ENCODE results near the gene ARMH4. TPM values are rescaled to one million over a fixed set of nuclear protein-coding genes. Genes with fewer than 3 reads are reported as not detected.

ARMH4 gene, protein sequence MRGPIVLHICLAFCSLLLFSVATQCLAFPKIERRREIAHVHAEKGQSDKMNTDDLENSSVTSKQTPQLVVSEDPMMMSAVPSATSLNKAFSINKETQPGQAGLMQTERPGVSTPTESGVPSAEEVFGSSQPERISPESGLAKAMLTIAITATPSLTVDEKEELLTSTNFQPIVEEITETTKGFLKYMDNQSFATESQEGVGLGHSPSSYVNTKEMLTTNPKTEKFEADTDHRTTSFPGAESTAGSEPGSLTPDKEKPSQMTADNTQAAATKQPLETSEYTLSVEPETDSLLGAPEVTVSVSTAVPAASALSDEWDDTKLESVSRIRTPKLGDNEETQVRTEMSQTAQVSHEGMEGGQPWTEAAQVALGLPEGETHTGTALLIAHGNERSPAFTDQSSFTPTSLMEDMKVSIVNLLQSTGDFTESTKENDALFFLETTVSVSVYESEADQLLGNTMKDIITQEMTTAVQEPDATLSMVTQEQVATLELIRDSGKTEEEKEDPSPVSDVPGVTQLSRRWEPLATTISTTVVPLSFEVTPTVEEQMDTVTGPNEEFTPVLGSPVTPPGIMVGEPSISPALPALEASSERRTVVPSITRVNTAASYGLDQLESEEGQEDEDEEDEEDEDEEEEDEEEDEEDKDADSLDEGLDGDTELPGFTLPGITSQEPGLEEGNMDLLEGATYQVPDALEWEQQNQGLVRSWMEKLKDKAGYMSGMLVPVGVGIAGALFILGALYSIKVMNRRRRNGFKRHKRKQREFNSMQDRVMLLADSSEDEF
- 0.59 and 1.8 TPM in 2 replicates for total RNA-seq

DNA sequence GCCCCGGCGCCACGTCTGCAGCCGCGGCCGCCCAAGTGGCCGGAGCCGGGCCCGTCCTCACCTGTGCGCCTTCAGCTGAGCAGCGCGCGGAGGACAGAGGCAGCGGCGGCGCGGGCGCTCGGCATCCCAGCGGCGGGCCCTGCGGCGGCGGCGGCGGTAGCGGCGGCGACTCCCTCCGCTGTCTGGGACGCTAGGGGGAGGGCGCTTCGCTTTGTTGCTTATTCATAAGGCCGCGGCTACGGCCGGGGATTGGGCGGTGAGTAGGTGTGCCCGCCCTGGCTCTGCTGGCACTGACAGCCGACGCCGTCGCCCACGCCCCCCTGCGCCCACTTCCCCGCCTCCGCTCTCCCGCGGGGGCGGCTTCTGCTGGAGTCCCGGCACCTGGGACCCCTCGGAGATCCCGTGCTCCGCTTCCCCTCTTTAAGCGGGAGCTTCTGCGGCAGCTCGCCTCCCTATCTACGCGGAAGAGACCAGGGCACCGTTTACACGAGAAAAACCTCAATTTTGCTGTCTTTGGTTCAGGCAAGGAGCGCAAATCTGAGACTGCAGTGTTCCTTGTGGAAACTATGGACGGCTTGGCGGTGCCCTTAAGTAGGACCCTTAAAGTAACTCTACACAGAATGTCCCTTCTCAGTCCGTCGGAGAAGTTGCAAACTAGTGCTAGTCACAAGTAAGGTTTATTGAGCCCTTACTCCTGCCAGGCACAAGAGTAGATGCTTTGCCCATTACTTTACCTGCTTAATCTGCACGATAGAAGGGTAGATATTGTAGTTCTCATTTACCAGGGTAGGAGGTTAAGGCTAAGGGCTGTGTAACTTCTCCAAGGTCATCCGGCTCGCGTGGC is at the start of gene ARMH4:
TSS of gene ARMH4 (minus strand) at position 200 of the 844 bp plus-strand sequence. CDS start 12,855 bp downstream, outside the sequence.

DNA sequence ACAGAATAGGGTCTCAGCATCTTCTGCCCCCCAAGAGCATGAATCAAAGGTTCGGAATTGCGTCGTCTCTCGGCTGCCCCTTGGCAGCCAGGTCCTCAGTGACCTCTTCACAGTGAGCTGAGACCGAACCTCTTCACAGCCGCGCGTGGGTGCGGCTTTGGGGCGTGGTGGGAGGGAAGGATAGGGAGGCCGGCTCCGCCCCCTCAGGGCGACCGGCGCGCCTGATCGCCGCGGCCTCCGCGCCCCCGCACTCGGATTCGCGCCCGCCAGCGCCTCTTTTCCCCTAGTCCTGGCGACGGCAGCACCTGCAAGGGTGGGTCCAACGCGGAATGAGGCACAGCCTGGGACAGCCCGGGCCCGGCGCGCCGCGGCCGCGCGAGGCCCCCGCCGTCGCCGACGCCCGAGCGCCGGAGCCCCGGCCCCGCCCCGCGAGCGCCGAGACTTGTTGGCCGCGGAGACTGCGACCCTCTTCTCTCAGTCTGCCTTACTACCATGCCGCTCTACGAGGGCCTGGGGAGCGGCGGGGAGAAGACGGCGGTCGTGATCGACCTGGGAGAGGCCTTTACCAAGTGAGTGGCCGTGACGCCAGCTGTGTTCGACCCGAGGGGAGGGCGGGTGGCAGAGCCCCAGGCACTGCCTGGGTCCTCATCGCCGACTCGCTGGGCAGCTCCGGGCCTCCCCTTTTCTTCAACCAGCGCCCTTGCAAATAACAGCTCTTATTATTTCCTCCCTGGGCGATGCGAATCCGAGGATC is 47.9 kb upstream of the ARMH4 start, which contains the start of gene ACTR10:
TSS of gene ACTR10 (plus strand) at position 424 of the 754 bp plus-strand sequence. CDS start at position 493, 69 bp downstream.

Other genes with a start within 250 kb of the ARMH4 start
- gene ACTR10, start 47.9 kb upstream of the ARMH4 start, total RNA-seq, result 77.7 and 77.8 TPM in 2 replicates
- 202 and 261 TPM in 2 replicates for gene PSMA3, start 92.6 kb upstream of the ARMH4 start, total RNA-seq
- 6.5 and 9.0 TPM in 2 replicates for gene ARID4A, start 146.3 kb upstream of the ARMH4 start, total RNA-seq
- gene TOMM20L, start 243.7 kb upstream of the ARMH4 start, total RNA-seq, result not detected in 2 replicates

Data from mammary microvascular endothelial cell (primary cell).